Motor neuron (in vitro differentiated cells): Measurements from ENCODE around the gene OPRM1. TPM values are rescaled to one million over a fixed set of nuclear protein-coding genes. Genes with fewer than 3 reads are reported as not detected.
"Not testable (repeated sequence)": the region's sequence is repeated elsewhere in the genome, so short reads cannot be mapped to it uniquely, and the experiment has no call there.

Experiments
- ATAC-seq, 8 experiments: fragments of 200-7000 bp; cut with Tn5 transposase; replicated peaks in 6 of 8; 2 replicates each; pipeline ENCODE4 v1.8.0; 2021; ENCODE audit warnings: mild to moderate bottlenecking in 8 of 8, moderate library complexity in 8 of 8
- H3K27ac ChIP-seq, 2 donors: fragments of 250-450 bp; sonication (Bioruptor Pico); 2 replicates each; pipeline ENCODE4 v1.9.0; 2021; ENCODE audit warnings: antibody characterized with exemption in 2 of 2, mild to moderate bottlenecking in 2 of 2, moderate library complexity in 1 of 2
- H3K4me1 ChIP-seq, 2 donors: fragments of 250-450 bp; sonication (Bioruptor Pico); replicated peaks in 1 of 2; 2 replicates each; pipeline ENCODE4 v1.6.1; 2021; ENCODE audit warnings: antibody characterized with exemption in 2 of 2, mild to moderate bottlenecking in 2 of 2, moderate library complexity in 1 of 2
- H3K4me3 ChIP-seq, 5 donors: fragments of 250-450 bp; sonication (Bioruptor Pico); 2 replicates each; pipeline ENCODE4 v1.9.0; 2021; ENCODE audit warnings: antibody characterized with exemption in 5 of 5, mild to moderate bottlenecking in 5 of 5, moderate library complexity in 4 of 5
- WGBS, 10 experiments: fragments of 450-650 bp; shearing (Covaris generic); methylation state at CpG; one replicate each; pipeline ENCODE4 v1.0.0; 2022; 5-methylcytosine and 5-hydroxymethylcytosine counted together
- in situ Hi-C, 9 experiments: fragments of 400-800 bp; cut with MboI; loops; one replicate each; pipeline ENCODE4 v1.15.0; 2021; ENCODE audit warnings: low sequenced_read_pairs in 9 of 9, low pct_unique_long_range_greater_than_20kb in 2 of 9; ENCODE audit not compliant: unreplicated experiment in 9 of 9
- total RNA-seq, 8 experiments: library from RNA; unstranded; fragments of 300-600 nt; gene quantifications; 2 replicates each; pipeline versions ENCODE4 v1.2.3 to v1.2.4, GENCODE V29; 2022

The OPRM1 gene
- total RNA-seq, 8 experiments from 2014 or later: 0.13 to 2.6 (median 1.7) TPM; not detected in 2

DNA sequence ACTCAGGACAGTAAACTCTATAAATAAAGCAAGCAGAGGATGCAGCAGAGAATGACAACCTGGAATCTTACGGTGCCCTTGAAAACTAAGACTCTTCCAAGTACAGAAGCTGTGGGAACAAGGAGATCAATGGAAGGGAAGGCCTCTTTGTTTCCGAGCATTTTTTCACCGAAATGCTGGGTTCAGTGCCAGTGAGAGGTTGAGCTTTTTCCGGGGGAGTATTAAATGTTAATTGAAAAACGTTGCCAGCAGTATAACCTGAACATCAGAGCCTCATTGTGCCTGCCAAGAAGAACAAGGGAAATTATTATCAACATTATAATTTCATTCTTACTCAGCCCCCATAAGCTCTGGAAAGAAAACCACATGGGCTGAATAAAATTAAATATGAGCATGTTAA is 17.5 kb downstream of the OPRM1 start:
- no peak overlapping the region for H3K4me3 ChIP-seq
- ATAC-seq: no peak
- H3K4me1 ChIP-seq: no peaks in the 10 kb centered on the region
- 0 to 96% (median 66%) methylated on average over 1 to 5 of the region's 5 CpGs; no CpG with 5 or more reads in 1 of the 10 experiments for WGBS, 10 experiments
- no peak overlapping the region for H3K27ac ChIP-seq
- in situ Hi-C loops: no loop called here

DNA sequence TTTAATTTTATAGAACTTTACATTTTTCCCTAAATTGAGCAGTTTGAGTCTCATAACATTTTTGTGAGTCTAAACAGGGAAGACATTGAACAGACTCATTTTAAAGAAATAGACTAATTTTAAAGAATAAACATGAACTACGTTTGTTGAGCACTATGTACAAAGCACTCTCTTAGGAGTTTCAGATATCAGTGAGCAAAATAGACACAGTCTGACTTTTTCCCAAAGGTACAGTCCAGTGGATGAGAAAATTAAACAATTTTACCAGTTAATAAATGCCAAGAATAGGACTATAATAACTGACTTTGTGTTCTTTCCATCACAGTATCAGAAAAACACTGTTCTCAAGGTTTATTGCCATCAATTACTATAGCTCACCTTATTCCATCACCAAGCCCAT is 18.1 kb downstream of the OPRM1 start:
- no peak for ATAC-seq
- H3K27ac ChIP-seq: no peak overlapping the region
- no peak overlapping the region for H3K4me3 ChIP-seq
- 7 to 100% (median 80%) methylated on average over 1 of the region's 1 CpG; no CpG with 5 or more reads in 2 of the 10 experiments for WGBS, 10 experiments
- in situ Hi-C loops: no loop called here
- no peaks in the 10 kb centered on the region for H3K4me1 ChIP-seq

DNA sequence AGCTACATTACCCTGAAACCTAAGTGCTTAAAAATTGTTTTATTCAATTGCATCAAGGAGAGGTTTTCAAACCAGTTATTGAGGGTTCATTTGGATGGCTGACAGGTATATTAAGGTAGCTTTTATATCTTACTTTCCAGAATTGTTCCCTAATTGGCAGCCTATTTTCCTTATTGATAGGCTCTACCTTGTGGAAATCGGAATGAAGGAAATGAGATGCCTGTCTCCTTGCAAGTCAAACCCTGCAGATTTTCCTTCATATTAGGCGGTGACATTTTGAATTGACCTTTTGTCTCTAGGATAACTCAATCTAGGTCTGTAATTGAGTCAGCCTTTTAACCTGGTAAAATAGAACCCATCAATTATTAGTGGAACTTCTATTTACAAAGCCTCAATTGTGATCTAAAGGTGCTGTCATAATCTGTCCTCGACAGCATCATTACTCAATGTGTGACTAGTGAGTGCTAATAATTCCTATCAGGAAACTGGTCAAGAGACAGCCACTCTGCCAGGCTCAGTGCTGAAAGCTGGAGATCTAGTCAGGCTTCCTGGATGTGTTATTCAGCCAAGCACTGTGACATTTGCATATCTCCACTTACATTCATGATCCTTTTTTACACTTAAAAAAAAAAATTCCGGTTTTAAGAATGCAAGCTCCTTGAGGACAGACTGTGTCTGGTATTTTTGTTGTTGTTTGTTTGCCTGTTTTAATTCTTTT is 20.1 kb downstream of the OPRM1 start:
- H3K4me1 ChIP-seq: no peaks in the 10 kb centered on the region
- peak in 1 of 8 experiments; percentile 23 for ATAC-seq
- in situ Hi-C loops: no loop called here
- 0 to 87% (median 80%) methylated on average over 2 to 4 of the region's 4 CpGs; no CpG with 5 or more reads in 2 of the 10 experiments for WGBS, 10 experiments
- no peak overlapping the region for H3K4me3 ChIP-seq
- no peak overlapping the region for H3K27ac ChIP-seq

DNA sequence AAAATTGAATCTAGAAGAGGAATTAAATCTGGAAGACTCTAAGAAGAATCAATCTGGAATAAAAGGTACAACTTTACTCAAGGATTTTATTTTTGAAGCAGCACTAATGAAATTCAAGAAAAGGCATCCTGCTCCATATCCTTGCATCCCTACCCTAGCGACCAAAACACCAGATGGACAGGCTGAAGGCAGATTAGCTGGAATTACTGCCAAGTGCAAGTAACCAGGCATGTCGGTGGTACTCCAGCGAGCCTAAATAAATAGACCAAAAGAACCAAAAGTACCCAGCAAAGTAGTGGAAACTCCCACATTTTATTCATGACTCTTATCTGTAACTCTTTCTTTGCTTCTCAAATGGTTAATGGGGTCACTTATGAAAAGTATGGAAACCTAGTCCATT is 21.0 kb downstream of the OPRM1 start:
- in situ Hi-C loops: no loop called here
- 0 to 96% (median 86%) methylated on average over 1 to 3 of the region's 3 CpGs; no CpG with 5 or more reads in 1 of the 10 experiments for WGBS, 10 experiments
- no peak for ATAC-seq
- Histone ChIP-seq H3K4me3 (no peak overlapping the region), H3K4me1 (no peaks in the 10 kb centered on the region), H3K27ac (no peak overlapping the region)

GRCh38 chr6:154070041-154070440 is 31.0 kb downstream of the OPRM1 start:
- ATAC-seq: no peak
- in situ Hi-C loops: no loop called here
- H3K27ac ChIP-seq: no peak overlapping the region

GRCh38 chr6:154070657-154071056 is 31.6 kb downstream of the OPRM1 start:
- in situ Hi-C loops: no loop called here
- no peak overlapping the region for H3K27ac ChIP-seq

More at GRCh38 chr6:154070041-154070440, 31.0 kb downstream of the OPRM1 start:
- 0 to 100% (median 42%) methylated on average over 1 to 2 of the region's 2 CpGs; no CpG with 5 or more reads in 2 of the 10 experiments for WGBS, 10 experiments
- Histone ChIP-seq H3K4me3 (no peak overlapping the region), H3K4me1 (no peaks in the 10 kb centered on the region)

DNA sequence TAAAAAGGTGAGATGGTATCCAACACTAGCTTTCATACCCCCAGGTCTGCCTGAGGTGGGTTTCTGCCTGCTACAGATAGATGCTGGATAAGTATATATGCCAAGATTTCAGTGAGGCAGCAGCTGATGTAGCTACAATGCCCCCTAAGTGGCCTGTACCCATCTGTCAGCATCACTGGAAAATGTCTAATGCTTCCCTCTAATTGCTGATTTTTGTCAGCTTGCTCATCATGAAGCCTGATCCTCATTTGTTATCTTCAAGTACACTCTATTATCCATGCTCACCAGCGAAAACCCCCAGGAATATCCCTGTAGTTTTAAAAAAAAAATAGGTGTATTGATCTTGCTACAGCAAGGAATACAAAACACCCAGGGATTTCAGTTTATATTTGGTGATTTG is 32.2 kb downstream of the OPRM1 start:
- Histone ChIP-seq H3K27ac (no peak overlapping the region), H3K4me1 (no peaks in the 10 kb centered on the region), H3K4me3 (no peak overlapping the region)
- WGBS, 10 experiments: 0 to 90% (median 47%) methylated on average over 1 of the region's 1 CpG; no CpG with 5 or more reads in 2 of the 10 experiments
- in situ Hi-C loops: no loop called here
- no peak for ATAC-seq

More at GRCh38 chr6:154070657-154071056, 31.6 kb downstream of the OPRM1 start:
- no peaks in the 10 kb centered on the region for H3K4me1 ChIP-seq
- ATAC-seq: no peak
- WGBS, 10 experiments: 0 to 80% (median 64%) methylated on average over 1 of the region's 1 CpG
- H3K4me3 ChIP-seq: no peak overlapping the region

- no peak overlapping the region for H3K27ac ChIP-seq
- in situ Hi-C loops: no loop called here
- WGBS, 10 experiments: 0 to 100% (median 36%) methylated on average over 1 of the region's 1 CpG; no CpG with 5 or more reads in 4 of the 10 experiments
- H3K4me3 ChIP-seq: no peak overlapping the region
- ATAC-seq: no peak
- no peaks in the 10 kb centered on the region for H3K4me1 ChIP-seq
Observed at GRCh38 chr6:154071711-154072110, 32.7 kb downstream of the OPRM1 start.

GRCh38 chr6:154078596-154078995 is 39.6 kb downstream of the OPRM1 start:
- WGBS, 10 experiments: 10 to 100% (median 64%) methylated on average over 1 to 2 of the region's 2 CpGs; no CpG with 5 or more reads in 1 of the 10 experiments
- in situ Hi-C loops, H3K4me1 ChIP-seq, H3K27ac ChIP-seq, H3K4me3 ChIP-seq, ATAC-seq: not testable (repeated sequence)

DNA sequence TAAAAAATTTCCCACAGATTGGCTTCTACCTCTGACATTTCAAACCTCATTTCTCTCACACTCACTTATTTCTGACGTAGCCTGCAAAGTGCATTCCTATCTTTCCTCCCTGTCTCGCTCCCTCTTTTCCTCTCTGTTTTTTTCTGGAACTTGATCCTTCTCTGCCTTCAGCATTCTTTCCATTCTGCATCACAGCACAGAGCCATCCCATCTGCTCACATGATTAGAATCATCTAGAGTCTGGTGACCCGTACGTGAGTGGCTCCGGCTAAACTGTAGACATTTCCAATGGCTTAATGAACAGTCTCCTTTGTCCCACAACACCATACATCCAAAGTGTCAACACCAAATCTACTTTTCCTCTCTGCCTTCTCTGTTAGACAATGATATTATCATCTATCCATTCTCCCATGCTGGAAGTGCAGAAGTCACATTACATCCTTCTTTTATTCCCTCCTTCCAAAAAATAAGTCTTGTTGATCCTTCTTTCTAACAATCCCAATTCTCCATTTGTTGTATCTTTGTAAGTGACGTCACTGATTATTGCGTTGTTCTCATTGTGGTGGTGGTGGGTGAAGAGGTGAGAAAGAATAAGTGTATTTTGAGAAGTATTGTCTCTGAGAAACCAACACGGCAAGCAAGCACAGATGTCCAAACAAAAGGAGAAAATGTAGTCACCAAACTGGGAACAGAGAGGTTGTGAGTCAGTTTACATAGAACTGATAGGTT is 41.6 kb downstream of the OPRM1 start:
- in situ Hi-C loops: no loop called here
- WGBS, 10 experiments: 3 to 63% (median 44%) methylated on average over 4 to 8 of the region's 8 CpGs; no CpG with 5 or more reads in 1 of the 10 experiments
- ATAC-seq: peak in 6 of 8 experiments; percentile 18 to 70 (median 44)
- no peaks in the 10 kb centered on the region for H3K4me1 ChIP-seq
- no peak overlapping the region for H3K4me3 ChIP-seq
- H3K27ac ChIP-seq: no peak overlapping the region

- Histone ChIP-seq H3K27ac (no peak overlapping the region), H3K4me1 (peaks cover 0 to 7% of the 10 kb centered on the region in 2 donors), H3K4me3 (no peak overlapping the region)
- 3 to 85% (median 75%) methylated on average over 2 to 3 of the region's 3 CpGs; no CpG with 5 or more reads in 1 of the 10 experiments for WGBS, 10 experiments
- in situ Hi-C loops: no loop called here
- ATAC-seq: no peak
Observed at GRCh38 chr6:154086510-154086909, 47.5 kb downstream of the OPRM1 start.

DNA sequence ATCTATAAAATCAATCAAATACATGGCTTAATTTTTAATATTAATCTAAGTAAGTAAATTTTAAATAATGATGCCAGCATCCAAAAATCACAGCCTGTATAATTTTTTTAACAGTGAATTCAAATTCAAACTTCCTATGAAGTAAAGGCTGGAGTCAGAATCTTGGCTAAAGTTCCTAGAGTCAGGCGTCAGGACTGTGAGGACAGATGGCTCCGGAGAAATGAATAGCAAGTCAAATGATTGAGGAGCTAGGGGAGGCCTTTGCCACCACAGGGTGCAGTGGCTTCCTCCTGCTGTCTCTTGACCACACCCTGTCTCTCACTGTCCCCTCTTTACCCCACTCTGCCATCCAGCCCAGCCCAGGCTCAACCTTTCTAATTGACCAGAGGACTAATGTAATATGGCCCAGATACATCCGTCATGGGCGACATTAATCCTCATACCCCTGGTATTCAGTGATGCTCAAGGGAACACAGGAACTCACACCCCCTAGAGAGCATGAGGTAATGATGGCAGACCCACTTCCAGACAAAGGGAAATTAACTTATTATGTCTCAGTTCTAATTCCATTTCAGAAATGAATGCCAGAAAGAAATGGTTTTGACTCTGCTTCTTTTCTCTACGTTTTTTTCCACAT is 53.4 kb downstream of the OPRM1 start:
- Histone ChIP-seq H3K4me3 (no peak overlapping the region), H3K4me1 (peaks cover 0 to 34% of the 10 kb centered on the region in 2 donors), H3K27ac (no peak overlapping the region)
- in situ Hi-C loops: no loop called here
- 0 to 66% (median 20%) methylated on average over 1 to 5 of the region's 5 CpGs; no CpG with 5 or more reads in 1 of the 10 experiments for WGBS, 10 experiments
- ATAC-seq: peak in 1 of 8 experiments; percentile 73
